Ishikawa (cell line): ENCODE results near the gene AAR2.

Experiments used
- CEBPB ChIP-seq: IDR thresholded peaks from 2 replicates; pipeline ENCODE4 v1.6.1; 2012
- CREB1 ChIP-seq: IDR thresholded peaks from 2 replicates; pipeline ENCODE4 v1.6.1; 2012; ENCODE audit warnings: low read depth
- EGR1 ChIP-seq: IDR thresholded peaks from 2 replicates; pipeline ENCODE4 v1.6.1; 2012
- EP300 ChIP-seq: IDR thresholded peaks from 2 replicates; pipeline ENCODE4 v1.6.1; 2012; ENCODE audit warnings: borderline replicate concordance
- FOXM1 ChIP-seq: IDR thresholded peaks from 2 replicates; pipeline ENCODE4 v1.6.1; 2012; ENCODE audit warnings: low read depth, borderline replicate concordance
- MAX ChIP-seq: IDR thresholded peaks from 2 replicates; pipeline ENCODE4 v1.6.1; 2012
- NFIC ChIP-seq: IDR thresholded peaks from 2 replicates; pipeline ENCODE4 v1.6.1; 2012
- RAD21 ChIP-seq: IDR thresholded peaks from 2 replicates; pipeline ENCODE4 v1.6.1; 2012; ENCODE audit warnings: low read depth
- REST ChIP-seq: IDR thresholded peaks from 2 replicates; pipeline ENCODE4 v1.6.1; 2012; ENCODE audit warnings: low read depth, mild to moderate bottlenecking
- TAF1 ChIP-seq: IDR thresholded peaks from 2 replicates; pipeline ENCODE4 v1.6.1; 2012; ENCODE audit warnings: low read depth, mild to moderate bottlenecking
- TCF12 ChIP-seq: IDR thresholded peaks from 2 replicates; pipeline ENCODE4 v1.6.1; 2012; ENCODE audit warnings: low read depth
- TEAD4 ChIP-seq: IDR thresholded peaks from 2 replicates; pipeline ENCODE4 v1.6.1; 2012
- YY1 ChIP-seq: IDR thresholded peaks from 2 replicates; pipeline ENCODE4 v1.6.1; 2012; ENCODE audit warnings: low read depth
- ZBTB7A ChIP-seq: IDR thresholded peaks from 2 replicates; pipeline ENCODE4 v1.6.1; 2012; ENCODE audit warnings: low read depth
- TF ChIP-seq, protein P1 (sequence below): IDR thresholded peaks from 2 replicates; pipeline ENCODE4 v1.6.1; 2012

Gene AAR2

GRCh38 chr20:36279776-36280175 is 43.5 kb downstream of the AAR2 start:
- no peak for TF ChIP-seq EP300
- no peak for TF ChIP-seq CEBPB
- TF ChIP-seq TEAD4 = no peak
- no peak for TF ChIP-seq NFIC
- TF ChIP-seq FOXM1 = no peak
- TF ChIP-seq EGR1 = no peak
- TF ChIP-seq TCF12 = no peak
- TF ChIP-seq CREB1 = no peak

GRCh38 chr20:36281785-36282380 is 45.6 kb downstream of the AAR2 start:
- TF ChIP-seq EP300 (no peak), EGR1 (no peak), FOXM1 (no peak), CEBPB (no peak), TEAD4 (no peak), TCF12 (no peak), NFIC (no peak), MAX (no peak), CREB1 (no peak), REST (no peak), TAF1 (no peak), YY1 (no peak)
- TF ChIP-seq, protein P1, sequence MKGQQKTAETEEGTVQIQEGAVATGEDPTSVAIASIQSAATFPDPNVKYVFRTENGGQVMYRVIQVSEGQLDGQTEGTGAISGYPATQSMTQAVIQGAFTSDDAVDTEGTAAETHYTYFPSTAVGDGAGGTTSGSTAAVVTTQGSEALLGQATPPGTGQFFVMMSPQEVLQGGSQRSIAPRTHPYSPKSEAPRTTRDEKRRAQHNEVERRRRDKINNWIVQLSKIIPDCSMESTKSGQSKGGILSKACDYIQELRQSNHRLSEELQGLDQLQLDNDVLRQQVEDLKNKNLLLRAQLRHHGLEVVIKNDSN = no peak

GRCh38 chr20:36284751-36285150 is 48.5 kb downstream of the AAR2 start:
- TF ChIP-seq MAX (no peak), TAF1 (no peak), CEBPB (no peak), YY1 (no peak), EP300 (no peak), RAD21 (no peak), NFIC (no peak), ZBTB7A (no peak), TCF12 (no peak), FOXM1 (no peak), CREB1 (no peak), REST (no peak), EGR1 (no peak), TEAD4 (no peak)
- TF ChIP-seq, protein P1 = no peak

DNA sequence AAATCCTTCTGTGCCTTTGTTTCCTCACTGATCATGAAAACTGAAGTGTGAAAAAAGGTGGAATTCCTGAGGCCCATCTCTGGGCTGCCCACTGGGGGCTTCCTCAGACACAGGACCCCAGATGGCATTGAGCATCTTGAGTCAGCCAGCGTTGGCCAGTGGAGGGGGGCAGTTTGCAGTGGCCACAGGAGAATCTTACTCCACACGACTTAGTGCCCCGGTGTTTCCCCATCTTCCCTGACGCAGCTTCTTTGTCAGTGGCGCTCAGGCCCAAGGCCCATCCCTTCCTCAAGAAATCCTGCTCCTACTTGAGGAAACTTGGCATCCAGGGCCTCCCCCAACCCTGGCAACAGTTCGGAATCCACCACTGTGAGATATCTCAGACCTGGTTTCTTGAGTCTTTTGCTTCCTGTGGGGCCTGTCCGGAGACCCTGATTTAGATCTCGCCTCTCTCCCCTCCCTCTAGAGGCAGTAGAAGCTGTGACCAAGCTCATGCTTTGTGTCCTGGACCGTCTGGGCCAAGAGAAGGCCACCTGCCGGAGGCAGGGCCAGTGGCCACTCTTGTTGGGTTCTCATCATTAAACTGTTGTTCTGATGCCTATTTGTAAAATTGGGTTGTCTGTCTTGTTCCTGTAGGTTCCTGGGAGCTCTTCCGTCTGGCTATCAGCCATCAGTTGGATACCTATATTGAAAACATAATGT is 49.6 kb downstream of the AAR2 start:
- TF ChIP-seq, protein P1 = no peak
- no peak for TF ChIP-seq EGR1
- no peak for TF ChIP-seq YY1
- TF ChIP-seq RAD21 = no peak
- no peak for TF ChIP-seq EP300
- TF ChIP-seq NFIC = no peak
- no peak for TF ChIP-seq TCF12
- TF ChIP-seq CEBPB = no peak

DNA sequence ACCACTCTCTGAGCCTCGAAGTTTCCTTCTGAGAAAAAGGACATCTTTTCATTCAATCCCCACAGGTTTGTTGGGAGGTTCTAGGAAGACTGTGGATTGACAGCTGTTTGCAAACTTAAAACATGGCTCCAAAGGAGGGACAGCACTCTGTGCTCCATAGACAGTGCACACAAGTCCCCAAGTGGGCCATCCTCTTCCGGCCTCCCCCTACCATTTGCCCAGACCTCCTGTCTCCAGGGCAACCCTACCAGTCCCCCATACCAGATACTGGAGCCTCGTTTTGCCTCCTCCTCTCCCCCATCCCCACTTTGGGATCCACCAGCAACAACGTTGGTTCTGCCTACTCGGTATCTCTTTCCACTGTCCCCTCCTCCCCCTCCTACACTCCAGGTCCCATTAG is 61.4 kb downstream of the AAR2 start:
- TF ChIP-seq REST = no peak
- TF ChIP-seq YY1 = no peak
- no peak for TF ChIP-seq FOXM1
- no peak for TF ChIP-seq TAF1
- no peak for TF ChIP-seq NFIC
- no peak for TF ChIP-seq TEAD4
- TF ChIP-seq RAD21 = no peak
